ENCODE data around the gene MAN2A1.

Gene MAN2A1

GRCh38 chr5:109713453-109713852, 23.7 kb downstream of the MAN2A1 start:
- Histone ChIP-seq H3K9me3 (ENCODE audit: severe bottlenecking) (no peaks in the 10 kb centered on the region), H3K27me3 (ENCODE audit: insufficient read depth, poor library complexity, severe bottlenecking) (no peaks in the 10 kb centered on the region), H3K36me3 (ENCODE audit: low read depth) (peaks cover 39% of the 10 kb centered on the region), H3K4me3 (ENCODE audit: severe bottlenecking) (no peak overlapping the region), H3K27ac (ENCODE audit: poor library complexity, severe bottlenecking) (no peak overlapping the region), H3K4me1 (ENCODE audit: insufficient read depth, poor library complexity, severe bottlenecking) (no peaks in the 10 kb centered on the region)
- no peak for ATAC-seq (ENCODE audit: low read depth)
- no peak for DNase-seq (ENCODE audit: low spot score)
- no peak for TF ChIP-seq CTCF (IDR thresholded peaks at IDR 0.05; ENCODE audit: poor library complexity, severe bottlenecking)

GRCh38 chr5:109714592-109714991, 24.9 kb downstream of the MAN2A1 start:
- H3K4me1 ChIP-seq (ENCODE audit: insufficient read depth, poor library complexity, severe bottlenecking), result no peaks in the 10 kb centered on the region
- no peak overlapping the region for H3K4me3 ChIP-seq (ENCODE audit: severe bottlenecking)
- peaks cover 48% of the 10 kb centered on the region for H3K36me3 ChIP-seq (ENCODE audit: low read depth)
- H3K27me3 ChIP-seq (ENCODE audit: insufficient read depth, poor library complexity, severe bottlenecking), result no peaks in the 10 kb centered on the region
- no peak for TF ChIP-seq CTCF (IDR thresholded peaks at IDR 0.05; ENCODE audit: poor library complexity, severe bottlenecking)
- H3K9me3 ChIP-seq (ENCODE audit: severe bottlenecking), result no peaks in the 10 kb centered on the region
- H3K27ac ChIP-seq (ENCODE audit: poor library complexity, severe bottlenecking), result no peak overlapping the region
- ATAC-seq (ENCODE audit: low read depth) (no peak), DNase-seq (ENCODE audit: low spot score) (no peak)

- DNase-seq (ENCODE audit: low spot score), result no peak
- ATAC-seq (ENCODE audit: low read depth), result no peak
- no peak for TF ChIP-seq CTCF (IDR thresholded peaks at IDR 0.05; ENCODE audit: poor library complexity, severe bottlenecking)
Measured at GRCh38 chr5:109718216-109718615, 28.5 kb downstream of the MAN2A1 start.

GRCh38 chr5:109718632-109719031, 28.9 kb downstream of the MAN2A1 start:
- H3K9me3 ChIP-seq (ENCODE audit: severe bottlenecking), result no peaks in the 10 kb centered on the region
- H3K36me3 ChIP-seq (ENCODE audit: low read depth), result peaks cover 51% of the 10 kb centered on the region
- DNase-seq (ENCODE audit: low spot score) (no peak), ATAC-seq (ENCODE audit: low read depth) (no peak)
- TF ChIP-seq CTCF (IDR thresholded peaks at IDR 0.05; ENCODE audit: poor library complexity, severe bottlenecking), result no peak
- no peaks in the 10 kb centered on the region for H3K4me1 ChIP-seq (ENCODE audit: insufficient read depth, poor library complexity, severe bottlenecking)
- no peaks in the 10 kb centered on the region for H3K27me3 ChIP-seq (ENCODE audit: insufficient read depth, poor library complexity, severe bottlenecking)
- no peak overlapping the region for H3K4me3 ChIP-seq (ENCODE audit: severe bottlenecking)
- no peak overlapping the region for H3K27ac ChIP-seq (ENCODE audit: poor library complexity, severe bottlenecking)

More at GRCh38 chr5:109718216-109718615, 28.5 kb downstream of the MAN2A1 start:
- Histone ChIP-seq H3K27ac (ENCODE audit: poor library complexity, severe bottlenecking) (no peak overlapping the region), H3K9me3 (ENCODE audit: severe bottlenecking) (no peaks in the 10 kb centered on the region), H3K36me3 (ENCODE audit: low read depth) (peaks cover 55% of the 10 kb centered on the region), H3K4me3 (ENCODE audit: severe bottlenecking) (no peak overlapping the region), H3K27me3 (ENCODE audit: insufficient read depth, poor library complexity, severe bottlenecking) (no peaks in the 10 kb centered on the region), H3K4me1 (ENCODE audit: insufficient read depth, poor library complexity, severe bottlenecking) (no peaks in the 10 kb centered on the region)

GRCh38 chr5:109719978-109720377, 30.3 kb downstream of the MAN2A1 start:
- TF ChIP-seq CTCF (IDR thresholded peaks at IDR 0.05; ENCODE audit: poor library complexity, severe bottlenecking), result no peak
- H3K36me3 ChIP-seq (ENCODE audit: low read depth), result peaks cover 49% of the 10 kb centered on the region
- no peak for DNase-seq (ENCODE audit: low spot score)

More at GRCh38 chr5:109719978-109720377, 30.3 kb downstream of the MAN2A1 start:
- Histone ChIP-seq H3K27ac (ENCODE audit: poor library complexity, severe bottlenecking) (no peak overlapping the region), H3K9me3 (ENCODE audit: severe bottlenecking) (no peaks in the 10 kb centered on the region), H3K4me3 (ENCODE audit: severe bottlenecking) (no peak overlapping the region), H3K4me1 (ENCODE audit: insufficient read depth, poor library complexity, severe bottlenecking) (peaks cover 3% of the 10 kb centered on the region), H3K27me3 (ENCODE audit: insufficient read depth, poor library complexity, severe bottlenecking) (no peaks in the 10 kb centered on the region)
- no peak for ATAC-seq (ENCODE audit: low read depth)

Measured in RWPE2 (cell line).